A673 (cell line): ENCODE measurements around the gene TFF2. TPM values are rescaled to one million over a fixed set of nuclear protein-coding genes. Genes with fewer than 3 reads are reported as not detected.

ENCODE experiments used
- BruUV-seq: library from RNA; stranded (reverse); fragments of 400-500 nt; replicated peaks from 2 replicates; lab custom pipeline; 2021; lab: Mats Ljungman, UMichigan
- CTCF ChIA-PET: fragments of 300-600 bp; sonication (Branson Sonifier 250); formaldehyde crosslinking; loops from one replicate; lab custom pipeline; 2022; ENCODE audit warnings: antibody characterized with exemption; lab: Charles Lee
- POLR2A ChIA-PET: fragments of 300-600 bp; sonication (Branson Sonifier 250); formaldehyde crosslinking; loops from one replicate; lab custom pipeline; 2022; ENCODE audit warnings: antibody characterized with exemption; ENCODE audit not compliant: low non-redundant PET; lab: Charles Lee
- DNase-seq: peaks from one replicate; pipeline ENCODE4 v3.0.0-alpha.2; 2015; ENCODE audit warnings: low spot score
- H3K27ac ChIP-seq: fragments of 200-600 bp; sonication (generic); 2 replicates; pipeline ENCODE4 v1.5.1; 2016; ENCODE audit warnings: mixed run types, low read depth, mild to moderate bottlenecking, mixed read lengths, antibody characterized with exemption, low read length; ENCODE audit not compliant: poor library complexity, severe bottlenecking
- H3K27me3 ChIP-seq: fragments of 200-600 bp; sonication (generic); replicated peaks from 2 replicates; pipeline ENCODE4 v1.6.1; 2017; ENCODE audit warnings: mixed run types, low read depth, mild to moderate bottlenecking, mixed read lengths, antibody characterized with exemption, low read length; ENCODE audit not compliant: insufficient read depth, poor library complexity
- H3K36me3 ChIP-seq: fragments of 200-600 bp; sonication (generic); 2 replicates; pipeline ENCODE4 v1.6.1; 2016; ENCODE audit warnings: mixed run types, mild to moderate bottlenecking, mixed read lengths, antibody characterized with exemption, low read length; ENCODE audit not compliant: insufficient read depth, poor library complexity, severe bottlenecking
- H3K4me1 ChIP-seq: fragments of 200-600 bp; sonication (generic); 2 replicates; pipeline ENCODE4 v1.6.1; 2017; ENCODE audit warnings: mixed run types, mild to moderate bottlenecking, mixed read lengths, antibody characterized with exemption, low read length; ENCODE audit not compliant: insufficient read depth, poor library complexity, severe bottlenecking
- H3K4me3 ChIP-seq: fragments of 200-600 bp; sonication (generic); 2 replicates; pipeline ENCODE4 v1.5.1; 2016; ENCODE audit warnings: low read depth, mixed run types, mild to moderate bottlenecking, mixed read lengths, low read length; ENCODE audit not compliant: poor library complexity, severe bottlenecking
- H3K9me3 ChIP-seq: fragments of 200-600 bp; sonication (generic); 2 replicates; pipeline ENCODE4 v1.6.1; 2016; ENCODE audit warnings: mixed run types, low read depth, mild to moderate bottlenecking, mixed read lengths, antibody characterized with exemption, low read length; ENCODE audit not compliant: poor library complexity, severe bottlenecking
- EZH2 ChIP-seq: fragments of 200-600 bp; sonication (generic); IDR thresholded peaks from 2 replicates; pipeline ENCODE4 v1.6.1; 2017; ENCODE audit warnings: borderline replicate concordance, low read depth, mild to moderate bottlenecking, mixed read lengths, antibody characterized with exemption, low read length; ENCODE audit not compliant: poor library complexity, severe bottlenecking
- intact Hi-C: fragments of 100-400 bp; cut with micrococcal nuclease; formaldehyde crosslinking; loops from one replicate; pipeline ENCODE4 v1.10.0; 2022; ENCODE audit not compliant: unreplicated experiment
- total RNA-seq: library from RNA; stranded (reverse); gene quantifications from 2 replicates; pipeline ENCODE4 v1.2.3, GENCODE V29; 2021
- TF ChIP-seq, protein P1 (sequence below): fragments of 300-800, 200-600 bp; sonication (generic); conservative IDR thresholded peaks from 2 replicates; pipeline ENCODE4 v1.5.1; 2017; ENCODE audit warnings: low read depth, mild to moderate bottlenecking, antibody characterized with exemption, low read length, moderate library complexity, mixed read lengths

Gene TFF2
- total RNA-seq, 1 experiment from 2014 or later: not detected

- Histone ChIP-seq H3K4me3 (no peak overlapping the region), H3K9me3 (no peaks in the 10 kb centered on the region), H3K4me1 (no peaks in the 10 kb centered on the region), H3K27ac (no peak overlapping the region), H3K27me3 (peaks cover 5% of the 10 kb centered on the region), H3K36me3 (no peaks in the 10 kb centered on the region)
- DNase-seq: no peak
- ChIA-PET CTCF (no interaction called here), POLR2A (no interaction called here)
- TF ChIP-seq, protein P1, sequence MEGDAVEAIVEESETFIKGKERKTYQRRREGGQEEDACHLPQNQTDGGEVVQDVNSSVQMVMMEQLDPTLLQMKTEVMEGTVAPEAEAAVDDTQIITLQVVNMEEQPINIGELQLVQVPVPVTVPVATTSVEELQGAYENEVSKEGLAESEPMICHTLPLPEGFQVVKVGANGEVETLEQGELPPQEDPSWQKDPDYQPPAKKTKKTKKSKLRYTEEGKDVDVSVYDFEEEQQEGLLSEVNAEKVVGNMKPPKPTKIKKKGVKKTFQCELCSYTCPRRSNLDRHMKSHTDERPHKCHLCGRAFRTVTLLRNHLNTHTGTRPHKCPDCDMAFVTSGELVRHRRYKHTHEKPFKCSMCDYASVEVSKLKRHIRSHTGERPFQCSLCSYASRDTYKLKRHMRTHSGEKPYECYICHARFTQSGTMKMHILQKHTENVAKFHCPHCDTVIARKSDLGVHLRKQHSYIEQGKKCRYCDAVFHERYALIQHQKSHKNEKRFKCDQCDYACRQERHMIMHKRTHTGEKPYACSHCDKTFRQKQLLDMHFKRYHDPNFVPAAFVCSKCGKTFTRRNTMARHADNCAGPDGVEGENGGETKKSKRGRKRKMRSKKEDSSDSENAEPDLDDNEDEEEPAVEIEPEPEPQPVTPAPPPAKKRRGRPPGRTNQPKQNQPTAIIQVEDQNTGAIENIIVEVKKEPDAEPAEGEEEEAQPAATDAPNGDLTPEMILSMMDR: no peak
- TF ChIP-seq EZH2: no peak
- no TSS peak for BruUV-seq
- intact Hi-C loops: no loop called here
Observed at GRCh38 chr21:42324896-42325295, 25.9 kb downstream of the TFF2 start.

GRCh38 chr21:42321845-42322244 lies 28.9 kb downstream of the TFF2 start:
- TF ChIP-seq EZH2: no peak
- TF ChIP-seq, protein P1: no peak
- no peak overlapping the region for H3K27ac ChIP-seq
- no TSS peak for BruUV-seq
- POLR2A ChIA-PET: no interaction called here
- H3K4me1 ChIP-seq: no peaks in the 10 kb centered on the region
- H3K36me3 ChIP-seq: no peaks in the 10 kb centered on the region
- CTCF ChIA-PET: interaction anchor here (0.5 to 0.6 kb wide), 2 partner anchors 12 to 388 kb away, joined by 7 to 12 read pairs; no protein-coding TSS in a partner anchor
- DNase-seq: no peak
- intact Hi-C loops: no loop called here
- H3K4me3 ChIP-seq: no peak overlapping the region
- no peaks in the 10 kb centered on the region for H3K27me3 ChIP-seq
- no peaks in the 10 kb centered on the region for H3K9me3 ChIP-seq

DNA sequence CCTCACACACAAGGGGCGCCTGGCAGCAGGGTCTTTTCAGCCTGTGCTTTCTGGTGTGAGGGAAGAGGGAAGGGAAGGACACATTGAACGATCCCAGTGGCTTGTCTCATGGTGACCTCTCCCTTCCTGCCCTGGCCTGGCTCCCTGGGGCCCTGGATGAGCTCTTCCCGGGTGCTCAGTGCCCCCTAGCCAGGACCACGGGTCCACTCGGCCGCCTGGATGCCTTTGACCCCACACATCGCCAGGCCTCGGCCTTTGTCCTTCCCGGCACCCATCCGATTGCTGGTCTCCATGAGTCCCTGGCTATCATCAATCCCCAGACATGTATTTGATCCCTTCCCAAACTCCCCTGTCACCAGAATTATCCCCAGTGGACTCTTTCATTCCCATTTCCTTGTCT lies 29.6 kb downstream of the TFF2 start:
- no peak overlapping the region for H3K27ac ChIP-seq
- H3K4me1 ChIP-seq: no peaks in the 10 kb centered on the region
- no peak for TF ChIP-seq EZH2
- TF ChIP-seq, protein P1: no peak
- POLR2A ChIA-PET: no interaction called here
- intact Hi-C loops: no loop called here
- no peaks in the 10 kb centered on the region for H3K27me3 ChIP-seq
- no peaks in the 10 kb centered on the region for H3K9me3 ChIP-seq
- BruUV-seq: no TSS peak
- CTCF ChIA-PET: no interaction called here
- DNase-seq: no peak
- H3K4me3 ChIP-seq: no peak overlapping the region
- H3K36me3 ChIP-seq: no peaks in the 10 kb centered on the region
